ENCODE measurements around the gene PRDM8.

Gene PRDM8

DNA sequence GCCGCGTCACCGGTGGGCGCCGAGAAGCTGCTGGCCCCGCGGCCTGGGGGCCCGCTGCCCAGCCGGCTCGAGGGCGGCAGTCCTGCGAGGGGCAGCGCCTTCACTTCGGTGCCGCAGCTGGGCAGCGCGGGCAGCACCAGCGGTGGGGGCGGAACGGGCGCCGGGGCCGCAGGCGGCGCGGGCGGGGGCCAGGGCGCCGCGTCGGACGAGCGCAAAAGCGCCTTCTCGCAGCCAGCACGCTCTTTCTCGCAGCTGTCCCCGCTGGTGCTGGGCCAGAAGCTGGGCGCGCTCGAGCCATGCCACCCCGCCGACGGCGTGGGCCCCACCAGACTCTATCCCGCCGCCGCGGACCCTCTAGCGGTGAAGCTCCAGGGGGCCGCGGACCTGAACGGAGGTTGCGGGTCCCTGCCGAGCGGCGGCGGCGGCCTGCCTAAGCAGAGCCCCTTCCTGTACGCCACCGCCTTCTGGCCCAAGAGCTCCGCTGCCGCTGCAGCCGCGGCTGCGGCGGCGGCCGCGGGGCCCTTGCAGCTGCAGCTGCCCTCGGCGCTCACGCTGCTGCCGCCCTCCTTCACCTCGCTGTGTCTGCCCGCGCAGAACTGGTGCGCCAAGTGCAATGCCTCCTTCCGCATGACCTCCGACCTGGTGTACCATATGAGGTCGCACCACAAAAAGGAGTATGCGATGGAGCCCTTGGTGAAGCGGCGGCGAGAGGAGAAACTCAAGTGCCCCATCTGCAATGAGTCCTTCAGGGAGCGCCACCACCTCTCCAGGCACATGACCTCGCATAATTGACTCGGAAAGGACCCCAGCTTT, 5.6 kb downstream of the PRDM8 start:
- Histone ChIP-seq H3K36me3 (ENCODE audit: low read length) (no peaks in the 10 kb centered on the region), H3K27ac (ENCODE audit: low read depth, low read length) (no peak overlapping the region), H4K20me1 (ENCODE audit: low read depth, low read length) (no peaks in the 10 kb centered on the region), H2AFZ (ENCODE audit: low read depth, low read length, severe bottlenecking) (peak overlapping the region; percentile 35), H3K4me2 (ENCODE audit: low read depth, low read length, poor library complexity, severe bottlenecking) (peak overlapping the region; percentile 51), H3K79me2 (ENCODE audit: insufficient read depth, low read length) (no peaks in the 10 kb centered on the region), H3K27me3 (ENCODE audit: low read length) (no peaks in the 10 kb centered on the region), H3K4me3 (ENCODE audit: insufficient read depth, low read length, poor library complexity, severe bottlenecking) (peak overlapping the region; percentile 54), H3K9me2 (replicated peaks; ENCODE audit: insufficient read depth, low read length) (no peaks in the 10 kb centered on the region), H3F3A (ENCODE audit: insufficient read depth) (peaks cover 3% of the 10 kb centered on the region; the same call in 1 of the 2 replicates), H3K9me3 (ENCODE audit: insufficient read depth, low read length) (no peaks in the 10 kb centered on the region), H3K9ac (ENCODE audit: low read length) (peak overlapping the region; percentile 48)
- TF ChIP-seq EZH2phosphoT487 (conservative IDR thresholded peaks at IDR 0.05; ENCODE audit: low read length) (no peak), CTCF (IDR thresholded peaks at IDR 0.05; ENCODE audit: insufficient read depth, low read length, poor library complexity, severe bottlenecking) (no peak)

DNA sequence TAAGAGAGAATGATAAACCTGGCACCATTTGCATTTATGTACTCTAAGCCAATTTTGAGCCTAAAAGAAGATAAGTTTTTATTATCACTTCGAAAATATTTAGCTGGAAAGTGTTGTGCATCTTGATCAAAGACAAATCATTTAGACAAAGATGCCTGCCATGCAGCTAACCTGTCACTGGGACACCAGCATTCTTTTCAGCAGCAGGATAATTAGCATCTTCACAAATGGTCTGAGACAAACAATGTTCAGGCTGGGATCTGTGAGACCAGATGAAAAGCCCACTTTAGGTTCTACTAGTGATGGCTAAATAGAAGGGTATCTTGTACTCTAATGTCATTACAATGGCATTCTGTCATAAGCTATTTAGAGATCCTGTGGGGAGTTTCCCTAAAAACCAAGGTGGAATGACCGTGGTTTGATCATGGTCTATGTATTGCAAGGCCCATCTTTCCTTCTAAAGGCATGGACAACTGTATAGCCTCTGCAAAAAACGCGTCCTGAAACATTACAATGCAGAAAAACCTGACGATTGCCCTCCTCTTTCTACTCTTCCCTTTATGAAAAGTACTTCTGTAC, 7.2 kb downstream of the PRDM8 start:
- no peaks in the 10 kb centered on the region for H4K20me1 ChIP-seq (ENCODE audit: low read depth, low read length)
- H3K9ac ChIP-seq (ENCODE audit: low read length): no peak overlapping the region
- H3K4me2 ChIP-seq (ENCODE audit: low read depth, low read length, poor library complexity, severe bottlenecking): no peak overlapping the region
- no peak overlapping the region for H3K4me3 ChIP-seq (ENCODE audit: insufficient read depth, low read length, poor library complexity, severe bottlenecking)
- H3K9me2 ChIP-seq (replicated peaks; ENCODE audit: insufficient read depth, low read length): no peaks in the 10 kb centered on the region
- no peak overlapping the region for H2AFZ ChIP-seq (ENCODE audit: low read depth, low read length, severe bottlenecking)
- peaks cover 3% of the 10 kb centered on the region; the same call in 1 of the 2 replicates for H3F3A ChIP-seq (ENCODE audit: insufficient read depth)
- no peaks in the 10 kb centered on the region for H3K36me3 ChIP-seq (ENCODE audit: low read length)
- H3K9me3 ChIP-seq (ENCODE audit: insufficient read depth, low read length): no peaks in the 10 kb centered on the region
- H3K27me3 ChIP-seq (ENCODE audit: low read length): no peaks in the 10 kb centered on the region
- TF ChIP-seq EZH2phosphoT487 (conservative IDR thresholded peaks at IDR 0.05; ENCODE audit: low read length) (no peak), CTCF (IDR thresholded peaks at IDR 0.05; ENCODE audit: insufficient read depth, low read length, poor library complexity, severe bottlenecking) (no peak)
- H3K27ac ChIP-seq (ENCODE audit: low read depth, low read length): no peak overlapping the region
- H3K79me2 ChIP-seq (ENCODE audit: insufficient read depth, low read length): no peaks in the 10 kb centered on the region

- no peaks in the 10 kb centered on the region for H4K20me1 ChIP-seq (ENCODE audit: low read depth, low read length)
- H3K27me3 ChIP-seq (ENCODE audit: low read length): no peaks in the 10 kb centered on the region
- no peak overlapping the region for H3K27ac ChIP-seq (ENCODE audit: low read depth, low read length)
- no peak overlapping the region for H2AFZ ChIP-seq (ENCODE audit: low read depth, low read length, severe bottlenecking)
- H3K9ac ChIP-seq (ENCODE audit: low read length): no peak overlapping the region
- H3K4me3 ChIP-seq (ENCODE audit: insufficient read depth, low read length, poor library complexity, severe bottlenecking): no peak overlapping the region
- H3K4me2 ChIP-seq (ENCODE audit: low read depth, low read length, poor library complexity, severe bottlenecking): no peak overlapping the region
- no peaks in the 10 kb centered on the region for H3K9me3 ChIP-seq (ENCODE audit: insufficient read depth, low read length)
- H3K79me2 ChIP-seq (ENCODE audit: insufficient read depth, low read length): no peaks in the 10 kb centered on the region
- no peaks in the 10 kb centered on the region for H3K9me2 ChIP-seq (replicated peaks; ENCODE audit: insufficient read depth, low read length)
- TF ChIP-seq EZH2phosphoT487 (conservative IDR thresholded peaks at IDR 0.05; ENCODE audit: low read length): no peak
- TF ChIP-seq CTCF (IDR thresholded peaks at IDR 0.05; ENCODE audit: insufficient read depth, low read length, poor library complexity, severe bottlenecking): no peak
- peaks cover 3% of the 10 kb centered on the region; the same call in 1 of the 2 replicates for H3F3A ChIP-seq (ENCODE audit: insufficient read depth)
- no peaks in the 10 kb centered on the region for H3K36me3 ChIP-seq (ENCODE audit: low read length)
These were observed 8.8 kb downstream of the PRDM8 start for GRCh38 chr4:80206111-80206510.
